Prostate gland (tissue), 2 donors: ENCODE data around the gene ZNFX1.

Source experiments
- CTCF ChIP-seq, 4 experiments: fragments of 200-600 bp in 2 of 4; fragments of 450-650 bp in 2 of 4; sonication (generic) in 2 of 4; IDR thresholded peaks; 1 replicate in 3 of 4; 2 replicates in 1 of 4; pipeline ENCODE4 v1.5.1; 2016 to 2019; ENCODE audit warnings: antibody characterized with exemption in 4 of 4, mild to moderate bottlenecking in 2 of 4, moderate library complexity in 2 of 4
- POLR2AphosphoS5 ChIP-seq: sonication (generic); formaldehyde crosslinking; IDR thresholded peaks from one replicate; pipeline ENCODE4 v1.6.1; 2017; ENCODE audit warnings: antibody characterized with exemption

GRCh38 chr20:49247169-49247723 is 30.6 kb downstream of the ZNFX1 start:
- TF ChIP-seq CTCF (IDR thresholded peaks at IDR 0.05) (no peak), POLR2AphosphoS5 (no peak)
